Peyer's patch (tissue), 4 donors: ENCODE results near the gene UCP3. TPM values are rescaled to one million over a fixed set of nuclear protein-coding genes. Genes with fewer than 3 reads are reported as not detected.

Source experiments
- DNase-seq, 3 donors: peaks; one replicate each; pipeline ENCODE4 v3.0.0-alpha.2; 2017 to 2019
- H3K27ac ChIP-seq, 4 donors: fragments of 200-600 bp; sonication (generic); one replicate each; pipeline ENCODE4 v1.5.1; 2016 to 2019
- H3K27me3 ChIP-seq, 2 donors: fragments of 200-600 bp; sonication (generic); one replicate each; pipeline ENCODE4 v1.5.1; 2019
- H3K36me3 ChIP-seq, 3 donors: fragments of 200-600 bp; sonication (generic); one replicate each; pipeline ENCODE4 v1.5.1; 2016 to 2019
- H3K4me1 ChIP-seq, 4 donors: fragments of 200-600 bp; sonication (generic); one replicate each; pipeline ENCODE4 v1.5.1; 2016 to 2019
- H3K4me3 ChIP-seq, 4 donors: fragments of 200-600 bp; sonication (generic); 1 replicate in 3 of 4; 2 replicates in 1 of 4; pipeline ENCODE4 v1.5.1; 2016 to 2019; ENCODE audit warnings: mild to moderate bottlenecking in 1 of 4
- H3K9me3 ChIP-seq, 4 donors: fragments of 200-600 bp; sonication (generic); one replicate each; pipeline ENCODE4 v1.5.1; 2016 to 2019; ENCODE audit warnings: mild to moderate bottlenecking in 1 of 4
- POLR2A ChIP-seq, 2 donors: fragments of 450-650 bp; IDR thresholded peaks; one replicate each; pipeline ENCODE4 v1.5.1; 2017; ENCODE audit warnings: antibody characterized with exemption in 2 of 2, mild to moderate bottlenecking in 2 of 2, moderate library complexity in 2 of 2
- total RNA-seq, 4 donors: library from RNA; depleted of rRNA; stranded (reverse); fragments of >200 nt; gene quantifications; one replicate each; pipeline ENCODE4 v1.1.0, GENCODE V29; 2016
- TF ChIP-seq, protein P1 (sequence below), 6 experiments: fragments of 450-650 bp in 4 of 6; fragments of 200-600 bp in 2 of 6; sonication (generic) in 1 of 6; IDR thresholded peaks; one replicate each; pipeline ENCODE4 v1.5.1; 2017 to 2019; ENCODE audit warnings: antibody characterized with exemption in 6 of 6, mild to moderate bottlenecking in 3 of 6, moderate library complexity in 1 of 6

UCP3 gene
- total RNA-seq, 4 donors from 2014 or later, result 0.76 to 3.4 (median 2.2) TPM

DNA sequence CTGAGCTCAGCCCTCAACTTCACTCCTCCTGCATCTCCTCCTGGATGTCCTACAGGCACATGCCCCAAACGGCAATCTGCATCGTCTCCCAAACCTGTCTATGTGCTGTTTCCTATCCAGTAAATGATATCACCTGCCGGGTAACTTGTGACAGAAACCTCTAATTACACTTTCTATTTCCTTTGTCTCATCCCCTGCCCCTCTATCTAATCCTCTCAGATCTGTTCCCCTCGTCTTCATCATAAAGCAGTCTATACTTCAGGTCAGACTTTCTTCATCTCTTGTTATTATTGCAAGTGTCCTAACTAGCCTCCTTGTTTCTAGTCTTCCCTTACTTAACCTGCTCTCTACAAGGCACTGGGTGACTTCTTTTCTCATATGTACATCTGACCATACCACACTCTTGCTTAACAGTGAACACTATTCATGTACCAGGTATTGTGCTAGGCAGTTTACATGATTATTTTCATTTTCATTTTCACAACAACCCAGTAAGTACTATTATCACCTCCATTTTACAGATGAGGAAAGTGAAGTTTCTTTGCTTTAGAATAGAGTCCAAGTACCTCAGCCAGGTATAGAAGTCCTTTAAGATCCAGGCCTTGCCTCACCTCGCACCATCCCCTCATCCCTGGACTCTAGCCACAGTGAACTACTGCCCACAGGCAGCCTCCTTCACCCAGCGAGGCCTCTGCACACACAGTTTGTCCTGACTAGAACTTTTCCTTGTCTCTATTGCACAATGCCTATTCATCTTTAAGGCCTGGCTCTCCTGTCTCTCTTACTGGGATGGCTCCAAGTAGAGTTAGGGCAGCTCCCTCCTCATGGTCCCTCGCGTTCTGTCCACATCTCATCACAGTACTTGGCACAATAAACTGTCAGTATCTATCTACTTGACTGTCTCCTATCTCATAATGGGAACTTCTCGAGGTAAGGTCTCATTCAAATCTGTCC lies 22.1 kb upstream of the UCP3 start:
- H3K36me3 ChIP-seq, result peaks cover 0 to 35% (median 0%) of the 10 kb centered on the region in 3 donors
- no peak for TF ChIP-seq POLR2A (IDR thresholded peaks at IDR 0.05)

DNA sequence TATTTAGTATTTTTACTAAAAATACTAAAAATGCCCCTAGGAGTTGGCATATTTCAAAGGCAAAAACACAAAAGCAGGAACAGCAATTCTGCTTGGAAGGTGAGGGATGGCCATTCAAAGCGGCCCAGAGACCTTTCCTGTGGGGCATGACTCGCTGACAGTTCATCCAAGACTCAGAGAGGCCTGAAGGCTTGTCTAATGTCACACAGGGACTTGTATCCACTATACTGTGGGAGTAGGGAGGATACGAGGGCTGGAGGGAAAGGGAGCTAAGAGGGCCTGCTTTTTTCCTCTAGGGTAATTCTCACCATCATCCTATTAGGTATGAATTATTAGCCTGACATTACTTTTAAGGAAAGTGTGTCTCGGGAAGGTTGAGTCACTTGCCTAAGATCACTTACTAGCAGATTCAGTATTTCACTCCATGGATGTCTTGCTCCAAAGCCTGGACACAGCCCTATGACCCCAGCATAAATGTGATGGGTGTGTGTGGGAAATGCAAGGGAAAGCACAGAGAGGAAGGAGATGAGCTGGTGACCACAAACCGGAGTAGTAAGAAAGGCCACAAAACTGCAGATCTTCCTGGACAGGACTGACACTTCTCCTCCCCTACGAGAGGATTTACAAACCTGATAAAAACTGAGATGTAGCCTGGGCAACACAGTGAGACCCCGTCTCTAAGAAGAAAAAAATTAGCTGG lies 16.7 kb upstream of the UCP3 start:
- no peaks in the 10 kb centered on the region for H3K9me3 ChIP-seq
- no peak overlapping the region for H3K27ac ChIP-seq
- no peak overlapping the region for H3K4me3 ChIP-seq
- TF ChIP-seq POLR2A (IDR thresholded peaks at IDR 0.05), result no peak
- TF ChIP-seq, protein P1, sequence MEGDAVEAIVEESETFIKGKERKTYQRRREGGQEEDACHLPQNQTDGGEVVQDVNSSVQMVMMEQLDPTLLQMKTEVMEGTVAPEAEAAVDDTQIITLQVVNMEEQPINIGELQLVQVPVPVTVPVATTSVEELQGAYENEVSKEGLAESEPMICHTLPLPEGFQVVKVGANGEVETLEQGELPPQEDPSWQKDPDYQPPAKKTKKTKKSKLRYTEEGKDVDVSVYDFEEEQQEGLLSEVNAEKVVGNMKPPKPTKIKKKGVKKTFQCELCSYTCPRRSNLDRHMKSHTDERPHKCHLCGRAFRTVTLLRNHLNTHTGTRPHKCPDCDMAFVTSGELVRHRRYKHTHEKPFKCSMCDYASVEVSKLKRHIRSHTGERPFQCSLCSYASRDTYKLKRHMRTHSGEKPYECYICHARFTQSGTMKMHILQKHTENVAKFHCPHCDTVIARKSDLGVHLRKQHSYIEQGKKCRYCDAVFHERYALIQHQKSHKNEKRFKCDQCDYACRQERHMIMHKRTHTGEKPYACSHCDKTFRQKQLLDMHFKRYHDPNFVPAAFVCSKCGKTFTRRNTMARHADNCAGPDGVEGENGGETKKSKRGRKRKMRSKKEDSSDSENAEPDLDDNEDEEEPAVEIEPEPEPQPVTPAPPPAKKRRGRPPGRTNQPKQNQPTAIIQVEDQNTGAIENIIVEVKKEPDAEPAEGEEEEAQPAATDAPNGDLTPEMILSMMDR (IDR thresholded peaks at IDR 0.05), result no peak
- no peaks in the 10 kb centered on the region for H3K27me3 ChIP-seq
- H3K4me1 ChIP-seq, result peaks cover 0 to 4% (median 0%) of the 10 kb centered on the region in 4 donors
- no peaks in the 10 kb centered on the region for H3K36me3 ChIP-seq
- no peak for DNase-seq

More for the DNA sequence above, 22.1 kb upstream of the UCP3 start:
- H3K4me1 ChIP-seq, result no peaks in the 10 kb centered on the region
- peak overlapping the region in 1 of 4 donors; percentile 20 for H3K27ac ChIP-seq
- H3K9me3 ChIP-seq, result no peaks in the 10 kb centered on the region
- H3K27me3 ChIP-seq, result no peaks in the 10 kb centered on the region
- DNase-seq, result no peak
- H3K4me3 ChIP-seq, result no peak overlapping the region

DNA sequence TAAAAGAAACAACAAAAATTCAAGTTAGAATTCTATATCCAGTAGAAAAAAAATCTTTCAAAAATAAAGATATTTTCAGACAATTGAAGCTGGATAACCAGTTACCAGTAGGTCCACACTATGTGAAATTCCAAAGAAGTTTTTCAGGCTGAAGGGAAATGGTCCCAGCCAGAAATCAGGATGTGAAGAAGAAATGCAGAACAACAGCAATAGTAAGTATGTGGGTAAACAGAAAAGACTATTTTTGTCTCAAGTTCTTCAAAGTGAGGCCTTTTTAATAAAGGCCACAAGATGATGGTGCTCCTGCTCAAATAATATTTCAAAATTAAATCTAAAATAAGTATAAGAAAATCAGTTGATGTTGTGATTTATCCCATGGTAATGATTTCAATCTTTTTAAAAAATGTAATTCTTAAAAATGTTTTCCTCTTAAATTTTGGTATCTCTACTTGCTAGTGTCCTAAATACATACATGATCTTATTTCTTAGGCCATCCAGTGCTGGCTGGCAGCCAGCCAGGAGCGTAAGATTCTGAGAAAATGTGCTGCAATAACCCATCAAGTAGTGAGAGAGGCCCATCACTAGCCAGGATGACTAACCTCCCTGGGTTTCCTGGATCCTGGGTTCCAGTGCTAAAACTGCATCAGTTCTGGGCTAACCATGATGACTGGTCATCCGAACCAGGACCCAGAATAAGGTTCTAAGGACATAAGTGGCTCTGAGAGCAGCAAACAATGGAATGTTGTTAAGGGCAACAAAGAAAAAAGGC lies 15.6 kb upstream of the UCP3 start:
- no peak overlapping the region for H3K4me3 ChIP-seq
- TF ChIP-seq, protein P1 (IDR thresholded peaks at IDR 0.05), result no peak
- TF ChIP-seq POLR2A (IDR thresholded peaks at IDR 0.05), result no peak
- H3K4me1 ChIP-seq, result peaks cover 0 to 10% (median 8%) of the 10 kb centered on the region in 4 donors
- no peak overlapping the region for H3K27ac ChIP-seq
- no peaks in the 10 kb centered on the region for H3K36me3 ChIP-seq
- no peaks in the 10 kb centered on the region for H3K27me3 ChIP-seq
- DNase-seq, result peak in 1 of 3 donors; percentile 78
- H3K9me3 ChIP-seq, result no peaks in the 10 kb centered on the region

DNA sequence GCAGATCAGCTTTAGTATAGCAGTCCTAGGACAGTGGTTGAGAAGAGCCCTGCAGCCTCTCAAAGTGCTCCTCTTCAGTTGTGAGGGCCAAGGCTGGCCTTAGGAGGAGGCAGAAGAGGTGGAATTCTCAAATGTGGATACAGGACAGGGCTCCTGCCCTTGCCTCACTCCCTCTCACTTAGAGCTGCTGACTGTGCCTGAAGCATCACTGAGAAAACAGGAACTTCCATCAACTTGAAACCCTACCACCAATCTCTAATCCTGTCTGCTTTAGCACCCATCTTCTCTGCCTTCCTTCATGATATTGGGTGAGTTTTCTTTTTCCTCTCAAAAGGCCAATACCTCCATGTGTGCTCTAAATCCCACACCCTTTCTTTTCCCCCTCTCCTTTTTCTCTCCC lies 14.4 kb upstream of the UCP3 start:
- Histone ChIP-seq H3K27me3 (no peaks in the 10 kb centered on the region), H3K27ac (peak overlapping the region in 1 of 4 donors; percentile 17), H3K9me3 (no peaks in the 10 kb centered on the region), H3K4me3 (no peak overlapping the region), H3K4me1 (peaks cover 0 to 20% (median 17%) of the 10 kb centered on the region in 4 donors), H3K36me3 (no peaks in the 10 kb centered on the region)
- no peak for DNase-seq
- TF ChIP-seq POLR2A (IDR thresholded peaks at IDR 0.05), result no peak
- TF ChIP-seq, protein P1 (IDR thresholded peaks at IDR 0.05), result no peak

DNA sequence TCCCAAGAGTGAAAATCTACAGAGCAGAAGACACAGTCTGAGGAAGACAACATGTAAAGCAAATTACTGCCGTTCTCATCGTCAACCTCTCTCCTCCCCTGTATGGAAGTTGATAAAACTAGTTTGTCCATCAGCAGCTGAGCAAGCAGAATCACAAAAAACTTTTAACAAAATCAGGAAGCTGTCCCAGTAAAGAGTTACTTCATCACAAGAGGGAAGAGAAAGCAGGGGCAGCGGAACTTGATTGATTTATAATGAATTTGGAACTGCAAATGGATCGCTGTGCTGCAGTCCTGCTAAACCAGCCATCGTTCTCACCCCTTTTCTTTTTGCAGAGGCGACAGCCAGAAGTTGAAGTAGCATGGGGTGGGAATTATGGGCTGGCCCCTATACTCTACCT lies 13.7 kb upstream of the UCP3 start:
- Histone ChIP-seq H3K36me3 (no peaks in the 10 kb centered on the region), H3K27ac (peak overlapping the region in 1 of 4 donors; percentile 17), H3K4me1 (peaks cover 0 to 26% (median 17%) of the 10 kb centered on the region in 4 donors), H3K4me3 (no peak overlapping the region), H3K27me3 (no peaks in the 10 kb centered on the region), H3K9me3 (no peaks in the 10 kb centered on the region)
- TF ChIP-seq, protein P1 (IDR thresholded peaks at IDR 0.05), result no peak
- no peak for TF ChIP-seq POLR2A (IDR thresholded peaks at IDR 0.05)
- no peak for DNase-seq
